Transverse colon (tissue), 4 donors: ENCODE data around the gene LMX1A. TPM values are rescaled to one million over a fixed set of nuclear protein-coding genes. Genes with fewer than 3 reads are reported as not detected.

ENCODE experiments used
- DNase-seq: peaks from one replicate; pipeline ENCODE4 v3.0.0-alpha.2; 2019
- H3K27ac ChIP-seq, 4 donors: fragments of 200-600 bp; sonication (generic); 2 replicates each; pipeline ENCODE4 v1.5.1; 2016 to 2018; ENCODE audit warnings: inconsistent platforms in 4 of 4
- H3K27me3 ChIP-seq: fragments of 200-600 bp; sonication (generic); 2 replicates; pipeline ENCODE4 v1.5.1; 2017; ENCODE audit warnings: inconsistent platforms
- H3K36me3 ChIP-seq, 4 donors: fragments of 200-600 bp; sonication (generic); 2 replicates each; pipeline ENCODE4 v1.5.1; 2017 to 2019; ENCODE audit warnings: inconsistent platforms in 4 of 4
- H3K4me1 ChIP-seq, 4 donors: fragments of 200-600 bp; sonication (generic); 2 replicates each; pipeline ENCODE4 v1.5.1; 2017 to 2020; ENCODE audit warnings: inconsistent platforms in 4 of 4
- H3K4me3 ChIP-seq, 4 donors: fragments of 200-600 bp; sonication (generic); 1 replicate in 1 of 4; 2 replicates in 3 of 4; pipeline versions ENCODE4 v1.5.1 to v1.6.1; 2017 to 2019; ENCODE audit warnings: inconsistent platforms in 4 of 4
- H3K9me3 ChIP-seq, 2 donors: fragments of 200-600 bp; sonication (generic); 2 replicates each; pipeline ENCODE4 v1.5.1; 2017 to 2019; ENCODE audit warnings: inconsistent platforms in 2 of 2
- CTCF ChIP-seq, 5 experiments: fragments of 200-600 bp in 3 of 5; fragments of 450-650 bp in 2 of 5; sonication (generic) in 3 of 5; IDR thresholded peaks; 1 replicate in 2 of 5; 2 replicates in 3 of 5; pipeline ENCODE4 v1.5.1; 2016 to 2017; ENCODE audit warnings: antibody characterized with exemption in 5 of 5, inconsistent platforms in 3 of 5, mild to moderate bottlenecking in 2 of 5, moderate library complexity in 1 of 5
- EP300 ChIP-seq: sonication (generic); formaldehyde crosslinking; IDR thresholded peaks from one replicate; pipeline ENCODE4 v1.6.1; 2017; ENCODE audit warnings: antibody characterized with exemption, low read depth
- POLR2A ChIP-seq: fragments of 450-650 bp; IDR thresholded peaks from one replicate; pipeline ENCODE4 v1.6.1; 2016; ENCODE audit warnings: antibody characterized with exemption, mild to moderate bottlenecking, moderate library complexity
- POLR2AphosphoS5 ChIP-seq, 3 donors: sonication (generic); formaldehyde crosslinking; IDR thresholded peaks; one replicate each; pipeline ENCODE4 v1.6.1; 2016; ENCODE audit warnings: antibody characterized with exemption in 3 of 3
- WGBS, 2 donors: methylation state at CpG; one replicate each; pipeline ENCODE4 v1.1.5; 2018; ENCODE audit warnings: low coverage in 1 of 2; 5-methylcytosine and 5-hydroxymethylcytosine counted together
- in situ Hi-C, 4 donors: fragments of 200-750 bp; cut with MboI; loops; one replicate each; pipeline versions ENCODE4 v1.15.0 to v1.15.1; 2017; ENCODE audit warnings: low sequenced_read_pairs in 3 of 4, low pct_ligation_motif_present in 1 of 4, low pct_unique_long_range_greater_than_20kb in 1 of 4
- intact Hi-C: fragments of 100-400 bp; cut with DNase I; formaldehyde crosslinking; loops from one replicate; pipeline ENCODE4 v1.15.1; 2023; ENCODE audit warnings: low total_unique reads
- total RNA-seq, 4 donors: library from RNA; depleted of rRNA; stranded (reverse); fragments of >200 nt; gene quantifications; one replicate each; pipeline ENCODE4 v1.1.0, GENCODE V29; 2016

Gene LMX1A
- under 1 TPM in 2 of 4 donors, not detected in 2; 0.41 to 0.79 TPM for total RNA-seq

GRCh38 chr1:165355977-165356811 lies at the start of gene LMX1A:
TSS of gene LMX1A (minus strand) at chr1:165356715. CDS start at chr1:165355559, 1,156 bp downstream.
- intact Hi-C loops: no loop called here
- Histone ChIP-seq H3K4me3 (peak within 1 kb of the TSS in 3 of 4 donors; percentile 10 to 46 (median 25)), H3K36me3 (no peaks in the 10 kb centered on the region), H3K27ac (no peak within 1 kb of the TSS), H3K9me3 (no peaks in the 10 kb centered on the region), H3K4me1 (peaks cover 10 to 51% (median 26%) of the 10 kb centered on the region in 4 donors), H3K27me3 (peaks cover 88% of the 10 kb centered on the region)
- in situ Hi-C loops: loop anchor here in 1 of 4 donors (25.0 kb wide), 1 partner anchor 219 kb away; no protein-coding TSS in a partner anchor
- DNase-seq: peak; percentile 26
- TF ChIP-seq EP300 (no peak), POLR2AphosphoS5 (IDR thresholded peaks at IDR 0.05) (no peak), CTCF (IDR thresholded peaks at IDR 0.05) (no peak), POLR2A (no peak)
- 2% methylated on average over 69 of the region's 88 CpGs; no CpG with 5 or more reads in 1 of the 2 donors for WGBS, 2 donors

GRCh38 chr1:165403835-165404482 lies 47.4 kb upstream of the LMX1A start:
- H3K27me3 ChIP-seq: no peaks in the 10 kb centered on the region
- H3K4me3 ChIP-seq: no peak overlapping the region
- in situ Hi-C loops: no loop called here
- WGBS, 2 donors: 34 to 49% methylated on average over 2 to 3 of the region's 3 CpGs
- no peaks in the 10 kb centered on the region for H3K4me1 ChIP-seq
- no peak overlapping the region for H3K27ac ChIP-seq
- TF ChIP-seq CTCF (IDR thresholded peaks at IDR 0.05) (peak; percentile 16 to 43 (median 33)), POLR2AphosphoS5 (IDR thresholded peaks at IDR 0.05) (no peak)
- intact Hi-C loops: no loop called here
- H3K9me3 ChIP-seq: no peaks in the 10 kb centered on the region
- DNase-seq: no peak
- H3K36me3 ChIP-seq: no peaks in the 10 kb centered on the region

- WGBS, 2 donors: 90 to 94% methylated on average over 4 of the region's 4 CpGs
- Histone ChIP-seq H3K36me3 (no peaks in the 10 kb centered on the region), H3K27me3 (no peaks in the 10 kb centered on the region), H3K9me3 (no peaks in the 10 kb centered on the region), H3K4me1 (no peaks in the 10 kb centered on the region), H3K4me3 (no peak overlapping the region), H3K27ac (no peak overlapping the region)
- TF ChIP-seq CTCF (IDR thresholded peaks at IDR 0.05) (no peak), EP300 (no peak), POLR2AphosphoS5 (IDR thresholded peaks at IDR 0.05) (no peak), POLR2A (no peak)
- intact Hi-C loops (no loop called here), in situ Hi-C loops (no loop called here)
- DNase-seq: no peak
Measured at GRCh38 chr1:165402517-165403111, 46.1 kb upstream of the LMX1A start.

GRCh38 chr1:165397944-165398343 lies 41.4 kb upstream of the LMX1A start:
- H3K36me3 ChIP-seq: no peaks in the 10 kb centered on the region
- no peak for TF ChIP-seq CTCF (IDR thresholded peaks at IDR 0.05)
- no peak for TF ChIP-seq POLR2AphosphoS5 (IDR thresholded peaks at IDR 0.05)
- TF ChIP-seq EP300: no peak
- no peak for TF ChIP-seq POLR2A
- intact Hi-C loops (loop anchor here (10.0 kb wide), 1 partner anchor 517 kb away; no protein-coding TSS in a partner anchor), in situ Hi-C loops (loop anchor here (10.0 to 25.0 kb wide), 3 partner anchors 197 to 517 kb away; no protein-coding TSS in a partner anchor)
- peaks cover 7% of the 10 kb centered on the region for H3K27me3 ChIP-seq
- peaks cover 0 to 6% (median 2%) of the 10 kb centered on the region in 4 donors for H3K4me1 ChIP-seq
- 51 to 63% methylated on average over 1 to 4 of the region's 4 CpGs for WGBS, 2 donors
- DNase-seq: no peak
- H3K9me3 ChIP-seq: no peaks in the 10 kb centered on the region
- H3K4me3 ChIP-seq: no peak overlapping the region
- no peak overlapping the region for H3K27ac ChIP-seq
